Adipocyte (in vitro differentiated cells): Measurements from ENCODE around the gene SLAMF9.

ENCODE experiments used
- DNase-seq: peaks from one replicate; pipeline ENCODE4 v3.0.0-alpha.2; 2015; ENCODE audit warnings: low read depth
- H3K27me3 ChIP-seq: replicated peaks from 2 replicates; pipeline ENCODE4 v1.7.0; 2013; ENCODE audit warnings: mild to moderate bottlenecking, low read length, moderate library complexity; ENCODE audit not compliant: control insufficient read depth, insufficient read depth
- H3K36me3 ChIP-seq: 2 replicates; pipeline ENCODE4 v1.7.0; 2013; ENCODE audit warnings: low read length, mild to moderate bottlenecking, moderate library complexity; ENCODE audit not compliant: control insufficient read depth, insufficient read depth, severe bottlenecking
- H3K4me1 ChIP-seq: 2 replicates; pipeline ENCODE4 v1.7.0; 2013; ENCODE audit warnings: mild to moderate bottlenecking, low read length, moderate library complexity; ENCODE audit not compliant: control insufficient read depth, insufficient read depth
- H3K4me3 ChIP-seq: 2 replicates; pipeline ENCODE4 v1.7.0; 2013; ENCODE audit warnings: mild to moderate bottlenecking, low read length, moderate library complexity
- H3K9ac ChIP-seq: 2 replicates; pipeline ENCODE4 v1.7.0; 2013; ENCODE audit warnings: mild to moderate bottlenecking, low read length, moderate library complexity
- H3K9me3 ChIP-seq: 2 replicates; pipeline ENCODE4 v1.7.0; 2013; ENCODE audit warnings: mild to moderate bottlenecking, low read length, moderate library complexity; ENCODE audit not compliant: control insufficient read depth

The SLAMF9 gene

DNA sequence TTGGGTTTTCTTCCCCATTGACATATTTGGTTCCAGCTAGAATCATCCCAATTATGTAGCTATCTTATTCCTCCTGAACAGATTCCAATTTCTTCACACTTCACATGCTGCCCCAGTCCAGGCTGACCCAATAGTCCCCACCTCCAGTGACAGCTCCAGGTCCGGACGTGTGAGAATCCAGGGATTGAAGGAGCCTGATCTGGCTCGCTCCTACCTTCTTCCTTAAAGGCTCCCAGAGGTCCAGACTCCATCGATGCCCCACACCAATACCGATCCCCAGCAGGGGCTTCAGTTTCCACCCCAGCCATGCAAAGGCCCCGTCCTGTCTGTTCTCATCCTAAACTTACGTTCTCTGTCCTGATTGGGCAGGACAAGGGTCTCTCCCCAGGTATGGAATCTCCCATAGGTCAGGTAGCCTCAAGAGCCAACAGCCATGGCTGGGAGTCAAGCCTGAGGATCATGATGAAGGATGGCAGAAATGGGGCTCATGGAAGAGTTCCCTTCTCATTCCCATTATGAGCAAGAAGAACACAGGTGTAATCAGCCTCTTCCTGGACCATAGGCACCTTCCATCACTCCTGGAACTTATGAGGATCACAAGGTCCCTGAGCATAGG, 20.4 kb upstream of the SLAMF9 start:
- H3K4me1 ChIP-seq: no peaks in the 10 kb centered on the region
- H3K27me3 ChIP-seq: no peaks in the 10 kb centered on the region
- H3K36me3 ChIP-seq: peaks cover 16% of the 10 kb centered on the region
- DNase-seq: no peak
- H3K4me3 ChIP-seq: no peak overlapping the region
- H3K9me3 ChIP-seq: no peaks in the 10 kb centered on the region
- H3K9ac ChIP-seq: no peak overlapping the region

DNA sequence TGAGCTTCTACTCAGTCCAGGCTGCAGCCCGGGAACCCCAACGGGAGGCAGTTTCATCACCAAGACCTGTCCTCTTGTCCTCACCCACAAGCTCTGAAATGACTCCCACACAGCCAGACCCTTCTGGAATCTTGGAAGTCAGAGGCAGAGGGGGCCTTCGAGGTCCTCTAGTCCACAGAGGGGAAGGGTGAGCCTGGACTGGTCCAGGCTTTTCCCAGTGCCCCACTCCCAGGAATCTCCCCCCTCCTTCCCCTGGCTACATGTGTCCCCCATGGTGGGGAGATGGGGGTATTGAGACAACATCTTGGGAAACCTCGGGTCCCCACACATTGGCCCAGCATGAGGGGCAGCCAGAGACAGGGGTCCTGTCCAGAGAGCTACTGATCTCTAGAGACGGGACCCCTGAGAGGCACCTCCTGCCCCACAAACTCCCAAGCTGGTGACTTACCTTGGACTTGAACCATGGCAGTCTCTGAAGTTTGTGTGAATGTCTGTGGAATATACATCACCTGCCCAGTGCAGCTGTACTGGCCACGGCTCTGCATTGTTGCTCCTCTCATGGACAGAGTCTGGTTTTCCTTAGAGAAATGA, 19.4 kb upstream of the SLAMF9 start:
- H3K36me3 ChIP-seq: peaks cover 8% of the 10 kb centered on the region
- DNase-seq: no peak
- H3K27me3 ChIP-seq: no peaks in the 10 kb centered on the region
- no peak overlapping the region for H3K9ac ChIP-seq
- H3K9me3 ChIP-seq: no peaks in the 10 kb centered on the region
- H3K4me1 ChIP-seq: no peaks in the 10 kb centered on the region
- H3K4me3 ChIP-seq: no peak overlapping the region

DNA sequence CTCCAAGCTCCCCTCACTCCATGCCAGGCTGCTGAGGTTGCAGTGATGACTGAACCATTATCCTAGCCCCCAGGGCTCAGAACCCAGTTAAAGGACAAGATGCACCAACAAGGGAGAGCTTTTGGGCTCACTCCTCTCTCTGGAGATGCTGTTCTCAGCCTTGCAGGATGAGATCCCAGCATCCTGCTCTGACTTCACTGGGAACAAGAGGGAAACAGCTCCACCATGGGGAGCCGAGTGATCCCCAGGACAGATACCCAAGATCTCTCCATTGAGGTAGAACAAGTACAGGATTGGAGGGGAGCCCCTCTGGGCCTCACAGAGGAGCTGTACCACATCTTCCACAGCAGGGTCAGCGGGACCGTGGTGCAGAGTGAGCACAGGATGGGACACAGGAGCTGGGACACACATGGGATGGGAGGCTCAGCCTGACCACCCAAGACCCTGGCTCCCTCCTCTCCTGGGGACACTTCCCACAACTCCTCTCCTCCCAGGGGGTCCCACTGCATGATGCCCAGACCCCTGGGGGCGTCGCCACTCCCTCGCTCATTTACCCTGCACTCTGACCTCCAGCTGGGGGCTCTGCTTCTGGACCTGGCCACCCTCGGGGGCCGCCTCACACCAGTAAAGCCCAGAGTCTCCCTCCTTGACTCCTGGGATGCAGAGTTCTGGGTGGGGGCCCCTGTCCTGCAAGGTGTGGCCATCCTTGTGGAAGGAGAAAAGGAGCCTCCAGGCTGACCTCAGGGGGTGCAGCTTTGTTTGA, 18.6 kb upstream of the SLAMF9 start:
- no peak overlapping the region for H3K9ac ChIP-seq
- H3K36me3 ChIP-seq: peaks cover 3% of the 10 kb centered on the region
- H3K9me3 ChIP-seq: no peaks in the 10 kb centered on the region
- DNase-seq: no peak
- H3K27me3 ChIP-seq: no peaks in the 10 kb centered on the region
- no peaks in the 10 kb centered on the region for H3K4me1 ChIP-seq
- H3K4me3 ChIP-seq: no peak overlapping the region

DNA sequence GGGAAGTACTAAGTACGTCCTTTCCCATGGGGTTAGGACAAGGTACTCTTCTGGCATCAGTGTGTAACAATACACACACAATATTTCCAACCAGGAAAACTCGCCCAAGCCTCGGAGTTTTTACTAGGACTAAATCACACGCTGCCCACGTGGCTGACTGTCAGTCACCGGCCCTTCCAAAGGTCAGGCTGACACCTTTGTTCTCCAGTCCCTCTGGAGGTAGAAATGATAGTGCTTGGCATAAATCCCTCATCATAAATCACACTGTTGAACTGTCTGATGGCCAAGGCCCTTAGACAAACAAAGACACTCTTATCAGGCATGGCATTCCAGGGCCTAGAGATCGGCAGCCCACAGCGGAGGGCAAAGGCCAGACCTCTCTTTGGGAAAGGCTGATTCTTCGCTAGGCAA, 16.9 kb upstream of the SLAMF9 start:
- Histone ChIP-seq H3K9ac (no peak overlapping the region), H3K36me3 (no peaks in the 10 kb centered on the region), H3K4me3 (no peak overlapping the region), H3K27me3 (no peaks in the 10 kb centered on the region), H3K9me3 (no peaks in the 10 kb centered on the region), H3K4me1 (no peaks in the 10 kb centered on the region)
- no peak for DNase-seq

DNA sequence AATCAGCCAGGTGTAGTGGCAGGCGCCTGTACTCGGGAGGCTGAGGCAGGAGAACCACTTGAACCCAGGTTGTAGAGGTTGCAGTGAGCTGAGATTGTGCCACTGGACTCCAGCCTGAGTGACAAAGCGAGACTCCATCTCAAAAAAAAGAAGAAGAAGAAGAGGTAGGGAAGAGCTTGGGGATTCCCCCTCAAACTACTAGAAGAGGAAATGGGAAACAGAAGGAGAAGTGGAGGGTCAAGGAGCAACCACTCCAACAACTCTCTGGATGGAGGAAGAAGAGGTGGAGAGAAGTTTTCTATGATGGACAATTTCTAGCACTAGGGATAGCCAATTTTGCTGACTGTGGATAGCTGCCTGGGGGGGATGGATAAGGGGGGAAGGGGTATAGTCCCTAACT, 14.9 kb upstream of the SLAMF9 start:
- Histone ChIP-seq H3K27me3 (no peaks in the 10 kb centered on the region), H3K4me1 (no peaks in the 10 kb centered on the region), H3K9ac (no peak overlapping the region), H3K36me3 (no peaks in the 10 kb centered on the region), H3K9me3 (no peaks in the 10 kb centered on the region), H3K4me3 (no peak overlapping the region)
- no peak for DNase-seq

DNA sequence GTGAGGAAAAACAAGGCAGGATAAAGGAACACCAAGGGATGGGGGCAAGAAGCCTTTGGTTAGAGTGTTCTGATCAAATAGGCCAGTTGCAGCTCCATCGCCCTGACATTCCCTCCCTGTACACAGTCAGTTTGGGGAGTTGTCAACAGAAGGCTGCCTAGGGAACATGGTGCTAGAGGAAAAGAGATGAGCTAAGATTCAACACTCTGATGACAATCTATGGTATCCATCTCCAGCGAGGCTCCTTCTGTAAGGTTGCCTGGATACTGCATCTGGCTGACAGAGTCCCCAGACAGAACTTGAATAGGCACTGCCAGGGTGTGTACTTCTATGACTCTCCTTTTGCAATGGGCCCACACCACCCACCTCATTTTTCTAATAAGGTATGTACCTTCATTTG, 11.2 kb upstream of the SLAMF9 start:
- Histone ChIP-seq H3K36me3 (no peaks in the 10 kb centered on the region), H3K9me3 (no peaks in the 10 kb centered on the region), H3K27me3 (no peaks in the 10 kb centered on the region), H3K9ac (no peak overlapping the region), H3K4me3 (no peak overlapping the region), H3K4me1 (peaks cover 4% of the 10 kb centered on the region)
- no peak for DNase-seq

DNA sequence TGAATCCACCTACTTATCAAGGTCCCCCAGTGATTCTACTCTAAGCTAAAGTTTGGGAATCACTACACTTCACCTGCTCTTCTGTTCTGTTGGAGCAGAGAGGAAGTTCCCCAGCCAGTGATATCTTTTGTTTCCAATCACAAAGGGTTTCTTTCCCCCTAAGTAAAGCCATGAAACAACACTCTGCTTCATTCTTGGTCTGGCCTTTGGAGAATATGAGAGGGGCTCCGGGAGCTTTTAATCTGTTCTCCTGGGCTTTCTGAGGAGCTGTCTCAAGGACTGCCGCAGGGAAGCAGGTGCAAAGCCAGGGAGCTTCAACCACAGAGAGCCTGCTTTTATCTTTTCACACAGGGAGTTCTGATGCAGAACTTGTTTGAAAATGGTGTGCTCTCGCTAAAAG, 10.1 kb upstream of the SLAMF9 start:
- no peak for DNase-seq
- H3K4me1 ChIP-seq: peaks cover 4% of the 10 kb centered on the region
- H3K36me3 ChIP-seq: no peaks in the 10 kb centered on the region
- no peak overlapping the region for H3K9ac ChIP-seq
- no peaks in the 10 kb centered on the region for H3K27me3 ChIP-seq
- no peaks in the 10 kb centered on the region for H3K9me3 ChIP-seq
- no peak overlapping the region for H3K4me3 ChIP-seq

DNA sequence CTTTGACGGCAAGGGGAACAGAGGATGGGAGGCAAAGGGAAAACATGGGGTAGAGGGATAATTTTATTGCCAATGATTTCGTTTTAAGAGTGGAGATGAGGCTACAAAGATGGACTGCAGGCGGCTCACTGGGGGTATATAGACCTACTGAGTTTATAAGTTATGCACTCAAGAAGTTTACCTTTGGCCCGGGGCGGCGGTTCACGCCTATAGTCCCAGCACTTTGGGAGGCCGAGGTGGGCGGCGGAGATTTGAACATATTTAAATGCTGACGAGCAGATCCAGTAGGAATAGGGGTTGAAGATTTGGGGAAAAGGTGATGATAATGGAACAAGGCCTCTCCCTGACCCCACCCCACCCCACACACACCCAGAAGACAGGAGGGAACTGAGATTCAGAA, 8.1 kb upstream of the SLAMF9 start:
- Histone ChIP-seq H3K4me3 (peak overlapping the region; percentile 83), H3K27me3 (no peaks in the 10 kb centered on the region), H3K36me3 (no peaks in the 10 kb centered on the region), H3K4me1 (peaks cover 4% of the 10 kb centered on the region), H3K9ac (peak overlapping the region; percentile 82), H3K9me3 (no peaks in the 10 kb centered on the region)
- DNase-seq: no peak

DNA sequence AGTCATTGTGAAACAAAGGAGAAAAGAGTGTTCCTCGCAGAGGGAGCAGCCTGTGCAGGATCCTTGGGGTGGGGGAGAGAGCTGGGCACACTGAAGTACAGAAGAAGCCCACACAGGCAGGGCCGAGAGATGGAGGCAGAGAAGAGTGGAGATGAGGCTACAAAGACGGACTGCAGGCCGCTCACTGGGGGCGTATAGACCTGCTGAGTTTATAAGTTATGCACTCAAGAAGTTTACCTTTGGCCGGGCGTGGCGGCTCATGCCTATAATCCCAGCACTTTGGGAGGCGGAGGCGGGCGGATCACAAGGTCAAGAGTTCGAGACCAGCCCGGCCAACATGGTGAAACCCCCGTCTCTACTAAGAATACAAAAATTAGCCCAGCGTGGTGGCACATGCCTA, 7.6 kb upstream of the SLAMF9 start:
- no peaks in the 10 kb centered on the region for H3K9me3 ChIP-seq
- no peaks in the 10 kb centered on the region for H3K27me3 ChIP-seq
- H3K9ac ChIP-seq: peak overlapping the region; percentile 82
- peaks cover 4% of the 10 kb centered on the region for H3K4me1 ChIP-seq
- DNase-seq: no peak
- H3K36me3 ChIP-seq: no peaks in the 10 kb centered on the region
- H3K4me3 ChIP-seq: peak overlapping the region; percentile 83

DNA sequence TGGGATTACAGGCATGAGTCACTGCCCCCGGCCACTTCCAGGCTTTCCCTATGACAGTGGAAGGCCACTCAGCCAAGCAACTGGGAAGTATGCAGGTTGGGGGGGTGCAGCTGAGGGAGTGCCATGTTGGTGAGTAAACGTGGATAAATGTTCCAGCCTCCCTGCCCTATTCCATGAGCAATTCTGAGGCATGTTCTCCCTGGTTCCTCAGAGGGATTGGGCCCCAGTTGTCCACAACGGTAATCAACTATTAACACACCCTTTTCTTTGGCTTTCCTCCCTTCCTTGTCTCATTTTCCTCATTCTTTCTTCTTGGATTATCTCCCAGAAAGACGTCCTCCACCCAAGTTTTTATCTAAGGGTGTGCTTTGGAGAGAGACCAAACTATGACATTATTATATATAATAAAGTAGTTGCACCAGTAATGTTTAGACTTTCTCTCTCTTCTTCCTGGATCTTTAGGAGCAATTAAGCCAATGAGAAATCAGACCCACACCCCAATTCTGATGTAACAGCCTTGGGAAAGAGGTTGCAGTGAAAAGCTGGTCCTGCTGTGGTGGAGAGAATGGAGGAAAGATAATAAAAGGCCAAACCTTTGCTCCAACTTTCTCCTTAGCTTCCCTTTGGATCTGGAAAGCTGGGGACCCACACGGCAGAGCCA, 6.8 kb upstream of the SLAMF9 start:
- Histone ChIP-seq H3K4me1 (peaks cover 4% of the 10 kb centered on the region), H3K9me3 (no peaks in the 10 kb centered on the region), H3K27me3 (no peaks in the 10 kb centered on the region), H3K4me3 (peak overlapping the region; percentile 83), H3K9ac (peak overlapping the region; percentile 82), H3K36me3 (no peaks in the 10 kb centered on the region)
- peak; percentile 90 for DNase-seq

DNA sequence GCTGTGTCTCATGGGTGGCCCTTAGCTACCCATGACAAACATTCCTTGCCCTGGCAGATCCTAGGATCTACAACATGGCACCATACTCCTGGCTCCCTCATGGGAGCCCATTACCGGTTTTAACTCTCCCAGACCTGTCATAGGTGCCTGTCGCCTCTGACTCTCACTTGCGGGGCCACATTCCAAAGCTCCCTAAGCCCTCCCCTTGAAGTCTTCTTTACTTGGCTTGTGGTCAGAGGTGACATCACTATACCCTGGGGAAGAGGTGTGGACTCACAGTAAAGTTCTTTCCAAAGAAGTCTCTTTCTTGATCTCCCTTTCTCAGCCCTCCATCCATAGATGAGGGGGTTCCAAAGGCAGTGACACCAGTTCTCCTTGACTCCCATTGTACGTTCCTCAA, 5.4 kb upstream of the SLAMF9 start:
- Histone ChIP-seq H3K27me3 (no peaks in the 10 kb centered on the region), H3K9me3 (no peaks in the 10 kb centered on the region), H3K9ac (no peak overlapping the region), H3K36me3 (no peaks in the 10 kb centered on the region), H3K4me3 (no peak overlapping the region), H3K4me1 (peaks cover 4% of the 10 kb centered on the region)
- DNase-seq: no peak
